ENCODE data around the gene UBA7. TPM values are rescaled to one million over a fixed set of nuclear protein-coding genes. Genes with fewer than 3 reads are reported as not detected.
"Not testable (repeated sequence)": the region's sequence is repeated elsewhere in the genome, so short reads cannot be mapped to it uniquely, and the experiment has no call there.

The UBA7 gene
- total RNA-seq, 1 experiment from 2014 or later, result 27.2 TPM

DNA sequence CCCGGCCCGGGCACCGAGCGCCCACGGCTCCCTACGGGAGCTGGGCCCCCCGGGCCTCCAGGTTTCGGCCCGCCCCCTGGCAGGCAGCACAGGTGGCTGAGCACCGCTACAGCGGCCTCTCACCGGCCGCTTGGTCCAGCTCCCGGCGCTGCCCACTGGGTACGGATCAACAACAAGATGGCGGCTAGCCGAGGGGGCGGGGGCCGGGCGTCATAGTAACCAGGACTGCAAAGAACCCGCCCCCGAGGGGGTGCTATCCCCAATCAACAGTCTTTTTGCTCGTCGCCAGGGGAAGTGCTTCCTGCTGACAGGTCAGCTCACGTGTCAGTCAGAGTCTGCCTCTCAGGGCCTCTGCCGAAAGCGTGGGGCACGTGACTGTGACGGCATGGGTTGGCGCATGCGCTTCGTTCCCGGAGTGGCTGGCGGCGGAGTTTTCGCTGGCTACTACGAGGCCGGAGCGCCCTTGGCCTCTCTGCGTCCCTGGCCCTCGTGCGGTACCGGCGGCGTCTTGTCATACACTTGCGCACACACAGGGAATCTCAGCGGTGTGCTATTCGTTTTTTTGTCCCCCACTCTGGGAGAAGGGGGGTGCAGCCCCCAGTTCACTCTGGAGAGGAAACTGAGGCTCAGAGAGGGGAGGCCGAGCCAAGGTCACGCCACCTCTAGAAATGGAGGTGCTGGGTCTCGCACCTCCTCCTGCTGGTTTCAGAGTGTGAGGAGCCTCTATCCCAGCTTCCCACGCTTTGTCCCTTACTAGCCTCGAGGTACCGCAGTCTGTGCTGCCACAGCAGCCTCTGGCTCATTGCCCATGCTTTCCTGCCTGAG lies 27.2 kb downstream of the UBA7 start, which contains the start of gene IP6K1:
TSS of gene IP6K1 (minus strand) at position 186 of the 825 bp plus-strand sequence. CDS start 38,502 bp downstream, outside the sequence.
- peak; percentile 100 for DNase-seq (ENCODE audit: low read depth)

DNA sequence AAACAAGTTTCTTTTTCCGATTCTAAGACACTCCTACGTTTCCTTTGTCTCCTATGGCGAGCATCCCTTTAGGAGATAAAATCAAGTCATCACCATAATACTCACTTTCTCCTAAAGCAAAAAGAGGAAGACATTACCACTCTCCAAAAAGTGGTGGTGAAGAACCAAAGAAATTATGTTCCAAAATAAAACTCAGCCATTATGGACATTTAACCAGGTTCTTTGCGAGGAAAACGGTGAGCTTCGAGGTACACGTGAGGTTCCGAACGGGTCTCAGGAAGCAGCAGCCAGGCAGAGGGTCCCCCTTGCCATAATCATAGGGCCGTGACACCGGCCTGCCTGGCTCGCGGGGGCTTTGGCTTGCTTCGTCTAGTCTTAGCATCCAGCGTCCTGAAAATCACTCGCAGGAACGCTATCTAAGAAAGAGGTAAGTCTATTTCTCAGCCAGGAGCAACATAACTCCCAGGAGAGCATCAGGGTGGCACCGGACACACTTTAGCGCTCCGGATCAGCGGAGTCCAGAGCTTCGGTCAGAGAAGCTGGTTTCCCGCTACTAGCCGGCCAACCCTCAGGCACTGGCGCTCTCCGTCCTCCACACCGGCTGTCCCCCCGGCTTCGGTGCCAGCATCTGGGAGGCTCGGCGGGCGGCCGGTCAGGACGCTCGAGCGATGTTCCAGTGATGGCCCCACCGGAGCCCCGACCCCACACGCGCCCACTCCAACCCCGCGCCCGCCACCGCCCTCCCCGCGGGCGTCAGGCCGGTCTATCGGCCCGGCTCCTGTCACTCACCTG lies 28.0 kb downstream of the UBA7 start:
- peak; percentile 49 for DNase-seq (ENCODE audit: low read depth)

DNA sequence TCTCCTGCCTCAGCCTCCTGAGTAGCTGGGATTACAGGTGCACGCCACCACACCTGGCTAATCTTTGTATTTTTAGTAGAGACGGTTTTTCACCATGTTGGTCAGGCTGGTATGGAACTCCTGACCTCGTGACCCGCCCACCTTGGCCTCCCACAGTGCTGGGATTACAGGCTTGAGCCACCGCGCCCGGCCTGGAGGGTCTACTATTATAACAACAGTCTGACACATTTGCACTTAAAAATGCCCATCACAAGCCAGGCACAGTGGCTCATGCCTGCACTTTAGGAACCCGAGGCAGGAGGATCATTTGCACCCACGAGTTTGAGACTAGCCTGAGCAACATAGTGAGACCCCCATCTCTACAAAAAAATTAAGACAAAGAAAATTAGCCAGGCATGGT lies 31.5 kb downstream of the UBA7 start:
- not testable (repeated sequence) for DNase-seq (ENCODE audit: low read depth)

DNA sequence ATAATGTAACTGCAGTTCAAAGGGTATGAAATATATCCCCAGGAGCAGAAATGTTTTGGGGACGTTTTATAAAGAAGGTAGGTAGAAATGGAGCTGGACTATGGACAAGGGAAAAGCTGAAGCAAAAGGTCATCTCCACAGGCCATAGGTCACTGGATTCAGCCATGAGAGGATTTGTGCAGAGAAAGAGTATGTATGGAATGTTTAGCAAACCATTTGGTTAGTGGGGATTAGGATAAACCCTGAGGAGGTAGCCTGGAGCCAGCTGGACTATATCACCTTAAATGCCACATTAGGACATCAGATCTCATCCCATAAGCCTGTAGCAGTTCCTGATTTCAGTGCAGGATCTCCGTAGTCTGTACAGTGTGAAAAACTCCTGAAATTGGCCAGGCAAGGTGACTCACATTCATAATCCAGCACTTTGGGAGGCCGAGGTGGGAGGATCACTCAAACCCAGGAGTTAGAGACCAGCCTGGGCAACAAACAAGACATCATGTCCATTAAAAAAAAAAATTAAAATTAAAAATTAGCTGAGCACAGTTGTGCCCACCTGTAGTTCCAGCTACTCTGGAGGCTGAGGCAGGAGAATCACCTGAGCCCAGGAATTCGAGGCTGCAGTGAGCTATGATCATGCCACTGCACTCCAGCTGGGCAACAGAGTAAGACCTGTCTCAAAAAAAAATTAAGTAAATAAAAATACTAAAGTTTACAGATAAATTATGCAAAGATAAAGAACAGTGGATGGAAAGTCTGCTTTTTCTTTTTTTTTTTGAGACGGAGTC lies 32.1 kb downstream of the UBA7 start:
- DNase-seq (ENCODE audit: low read depth), result no peak

DNA sequence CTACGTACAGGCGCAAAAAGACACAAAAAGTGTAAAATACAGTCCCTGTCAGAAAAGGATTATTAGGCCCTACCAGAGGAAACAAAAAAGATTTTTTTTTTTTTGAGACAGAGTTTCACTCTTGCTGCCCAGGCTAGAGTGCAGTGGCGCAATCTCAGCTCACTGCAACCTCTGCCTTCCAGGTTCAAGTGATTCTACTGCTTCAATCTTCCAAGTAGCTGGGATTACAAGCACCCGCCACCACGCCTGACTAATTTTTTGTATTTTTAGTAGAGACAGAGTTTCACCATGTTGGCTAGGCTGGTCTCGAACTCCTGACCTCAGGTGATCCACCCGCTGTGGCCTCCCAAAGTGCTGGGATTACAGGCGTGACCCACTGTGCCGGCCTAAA lies 32.8 kb downstream of the UBA7 start:
- not testable (repeated sequence) for DNase-seq (ENCODE audit: low read depth)

- no peak for DNase-seq (ENCODE audit: low read depth)
These were observed 33.4 kb downstream of the UBA7 start for GRCh38 chr3:49780080-49780974.

DNA sequence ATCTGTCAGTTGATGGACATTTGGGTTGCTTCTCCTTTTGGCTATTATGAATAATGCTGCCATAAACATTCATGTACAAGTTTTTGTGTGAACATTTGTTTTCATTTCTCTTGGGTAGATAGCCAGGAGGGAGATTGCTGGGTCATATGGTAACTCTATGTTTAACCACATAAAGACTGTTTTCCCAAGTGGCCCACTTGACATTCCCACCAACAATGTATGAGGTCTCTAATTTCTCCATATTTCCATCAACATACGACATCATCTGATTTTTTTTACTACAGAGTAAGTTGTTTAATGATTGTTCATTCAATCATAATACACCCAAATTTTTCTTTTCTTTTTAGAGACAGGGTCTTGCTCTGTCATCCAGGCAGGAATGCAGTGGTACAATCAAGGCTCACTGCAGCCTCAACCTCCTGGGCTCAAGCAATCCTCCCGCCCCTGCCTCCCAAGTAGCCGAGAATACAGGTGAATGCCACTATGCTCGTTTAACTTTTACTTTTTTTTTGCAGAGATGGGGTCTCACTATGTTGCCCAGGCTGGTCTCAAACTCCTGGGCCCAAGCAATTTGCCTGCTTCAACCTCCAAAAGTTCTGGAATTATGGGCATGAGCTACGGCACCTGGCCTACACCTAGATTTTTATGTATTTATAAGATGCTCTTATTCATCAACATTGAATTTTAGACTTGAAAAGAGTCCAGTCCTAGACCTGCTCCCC lies 34.2 kb downstream of the UBA7 start:
- DNase-seq (ENCODE audit: low read depth), result no peak

DNA sequence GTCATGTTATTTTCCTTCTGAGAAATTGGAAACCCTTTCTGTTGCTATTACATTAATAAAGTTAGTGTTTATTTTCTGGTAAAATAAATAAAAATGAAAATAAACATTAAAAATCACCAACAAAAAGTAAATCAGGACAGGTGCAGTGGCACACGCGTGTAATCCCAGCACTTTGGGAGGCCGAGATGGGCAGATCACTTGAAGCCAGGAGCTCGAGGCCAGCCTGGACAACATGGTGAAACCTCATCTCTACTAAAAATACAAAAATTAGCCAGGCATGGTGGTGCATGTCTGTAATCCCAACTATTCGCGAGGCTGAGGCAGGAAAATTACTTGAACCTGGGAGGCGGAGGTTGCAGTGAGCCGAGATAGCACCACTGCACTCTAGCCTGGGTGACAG lies 37.7 kb downstream of the UBA7 start:
- not testable (repeated sequence) for DNase-seq (ENCODE audit: low read depth)

DNA sequence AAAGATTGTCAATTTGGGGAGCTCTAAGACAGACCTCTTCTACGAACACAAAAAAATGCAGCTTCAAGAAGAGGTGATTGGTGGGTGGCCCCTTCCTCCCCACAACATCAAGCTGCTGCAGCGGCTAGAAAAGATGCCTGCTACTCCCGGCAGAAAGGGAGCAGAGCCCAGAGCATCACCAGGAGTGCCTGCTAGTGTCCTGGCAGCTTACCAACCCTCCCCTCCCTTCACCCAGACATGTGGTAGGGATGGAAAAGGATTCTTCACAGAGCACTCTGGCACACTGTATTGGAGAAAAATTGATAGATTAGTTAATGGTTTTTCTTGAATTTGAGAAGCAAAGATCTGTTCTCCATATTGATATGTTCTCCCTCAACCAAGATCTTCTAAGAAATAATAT lies 38.2 kb downstream of the UBA7 start:
- DNase-seq (ENCODE audit: low read depth), result no peak

DNA sequence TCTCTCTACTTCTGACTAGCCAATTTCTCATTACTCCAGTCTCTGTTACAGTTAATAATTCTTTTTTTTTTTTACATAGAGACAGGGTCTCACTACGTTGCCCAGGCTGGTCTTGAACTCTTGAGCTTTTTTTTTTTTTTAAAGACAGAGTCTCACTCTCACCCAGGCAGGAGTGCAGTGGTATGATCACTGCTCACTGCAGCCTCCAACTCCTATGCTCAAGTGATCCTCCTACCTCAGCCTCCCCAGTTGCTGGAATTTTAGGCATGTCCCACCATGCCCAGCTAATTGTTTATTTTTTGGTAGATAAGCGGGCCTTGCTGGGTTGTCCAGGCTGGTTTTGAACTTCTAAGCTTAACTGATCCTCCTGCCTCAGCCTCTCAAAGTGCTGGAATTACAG lies 41.0 kb downstream of the UBA7 start:
- DNase-seq (ENCODE audit: low read depth), result no peak

DNA sequence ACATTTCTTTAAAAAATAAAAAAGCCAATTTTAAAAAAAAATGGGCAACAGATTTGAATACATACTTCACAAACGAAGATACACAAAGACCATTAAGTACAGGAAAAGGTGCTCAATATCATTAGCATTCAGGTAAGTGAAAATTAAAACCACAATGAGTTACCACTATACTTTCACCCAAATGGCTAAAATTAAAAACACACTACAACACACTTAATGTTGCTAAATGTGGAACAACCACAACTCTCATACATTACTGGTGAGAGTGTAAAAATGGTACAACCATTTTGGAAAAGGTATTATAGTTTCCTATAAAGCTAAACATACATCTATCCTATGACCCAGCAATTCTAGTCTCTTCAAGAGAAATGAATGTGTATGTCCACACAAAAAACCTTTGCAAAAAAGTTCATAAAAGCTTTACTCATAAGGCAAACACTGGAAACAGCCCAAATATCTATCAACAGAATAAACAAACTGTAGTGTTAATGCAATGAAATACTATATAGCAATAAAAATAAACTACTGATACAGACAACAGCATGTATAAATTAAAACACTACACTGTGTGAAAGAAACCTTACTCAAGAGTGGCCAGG lies 42.3 kb downstream of the UBA7 start:
- DNase-seq (ENCODE audit: low read depth), result no peak

GRCh38 chr3:49769926-49770325 lies 43.8 kb downstream of the UBA7 start:
- no peak for DNase-seq (ENCODE audit: low read depth)

- no peak for DNase-seq (ENCODE audit: low read depth)
These were observed 44.4 kb downstream of the UBA7 start for GRCh38 chr3:49769286-49769915.

DNA sequence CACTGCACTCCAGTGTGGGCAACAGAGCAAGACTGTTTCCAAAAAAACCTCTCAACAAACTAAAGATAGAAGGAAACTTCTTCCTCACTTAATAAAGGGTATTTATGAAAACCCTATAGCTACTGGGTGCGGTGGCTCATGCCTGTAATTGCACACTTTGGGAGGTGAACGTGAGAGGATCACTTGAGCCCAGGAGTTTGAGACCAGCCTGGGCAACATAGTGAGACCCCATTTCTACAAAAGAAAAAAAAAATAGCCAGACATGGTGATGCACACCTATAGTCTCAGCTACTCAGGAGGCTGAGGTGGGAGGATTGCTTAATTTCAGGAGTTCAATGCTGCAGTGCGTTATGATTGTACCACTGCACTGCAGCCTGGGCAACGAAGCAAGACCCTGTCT lies 49.8 kb downstream of the UBA7 start:
- DNase-seq (ENCODE audit: low read depth), result no peak

GRCh38 chr3:49761661-49762060 lies 52.1 kb downstream of the UBA7 start:
- no peak for DNase-seq (ENCODE audit: low read depth)

DNA sequence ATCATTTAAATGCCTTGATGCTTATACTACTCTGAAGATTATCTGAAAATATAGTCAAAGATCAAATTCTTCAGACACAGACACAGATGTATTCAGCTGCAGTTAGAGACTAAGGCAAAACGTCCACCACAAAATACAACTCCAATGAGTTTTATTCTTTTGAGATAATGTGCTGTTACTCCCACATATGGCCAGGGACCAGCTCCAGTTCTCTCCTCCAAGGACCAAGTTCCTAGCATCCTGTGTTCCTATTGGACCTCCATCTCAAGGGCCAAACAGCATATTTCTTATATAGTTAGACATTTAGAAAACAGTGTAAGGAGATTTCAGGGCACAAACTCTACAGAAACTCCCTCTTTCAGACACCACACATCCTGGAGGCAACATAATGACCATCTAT lies 54.5 kb downstream of the UBA7 start:
- no peak for DNase-seq (ENCODE audit: low read depth)

- no peak for DNase-seq (ENCODE audit: low read depth)
These were observed 56.6 kb downstream of the UBA7 start for GRCh38 chr3:49757197-49757596.

GRCh38 chr3:49756036-49756435 lies 57.7 kb downstream of the UBA7 start:
- no peak for DNase-seq (ENCODE audit: low read depth)
